SK-N-MC (cell line): Measurements from ENCODE around the gene ADTRP.

Source experiments
- EZH2 ChIP-seq: fragments of 200-600 bp; sonication (generic); IDR thresholded peaks from one replicate; pipeline ENCODE4 v1.6.1; 2017; ENCODE audit warnings: antibody characterized with exemption
- POLR2AphosphoS5 ChIP-seq: IDR thresholded peaks from 2 replicates; pipeline ENCODE4 v1.6.1; 2012; ENCODE audit warnings: mild to moderate bottlenecking, low read depth, low read length, borderline replicate concordance

- no peak for TF ChIP-seq POLR2AphosphoS5
- TF ChIP-seq EZH2 = no peak
Measured at GRCh38 chr6:11705069-11705468, 73.5 kb downstream of the ADTRP start.
